Gastroesophageal sphincter (tissue), 3 donors: ENCODE data around the gene LAMA5.

Experiments used
- POLR2A ChIP-seq, 2 donors: fragments of 450-650 bp; IDR thresholded peaks; one replicate each; pipeline ENCODE4 v1.6.1; 2017; ENCODE audit warnings: antibody characterized with exemption in 2 of 2, mild to moderate bottlenecking in 2 of 2, moderate library complexity in 1 of 2
- TF ChIP-seq, protein P1 (sequence below), 4 experiments: fragments of 200-600 bp in 2 of 4; fragments of 450-650 bp in 2 of 4; sonication (generic) in 1 of 4; IDR thresholded peaks; one replicate each; pipeline ENCODE4 v1.5.1; 2017 to 2019; ENCODE audit warnings: antibody characterized with exemption in 4 of 4, mild to moderate bottlenecking in 2 of 4, moderate library complexity in 2 of 4

DNA sequence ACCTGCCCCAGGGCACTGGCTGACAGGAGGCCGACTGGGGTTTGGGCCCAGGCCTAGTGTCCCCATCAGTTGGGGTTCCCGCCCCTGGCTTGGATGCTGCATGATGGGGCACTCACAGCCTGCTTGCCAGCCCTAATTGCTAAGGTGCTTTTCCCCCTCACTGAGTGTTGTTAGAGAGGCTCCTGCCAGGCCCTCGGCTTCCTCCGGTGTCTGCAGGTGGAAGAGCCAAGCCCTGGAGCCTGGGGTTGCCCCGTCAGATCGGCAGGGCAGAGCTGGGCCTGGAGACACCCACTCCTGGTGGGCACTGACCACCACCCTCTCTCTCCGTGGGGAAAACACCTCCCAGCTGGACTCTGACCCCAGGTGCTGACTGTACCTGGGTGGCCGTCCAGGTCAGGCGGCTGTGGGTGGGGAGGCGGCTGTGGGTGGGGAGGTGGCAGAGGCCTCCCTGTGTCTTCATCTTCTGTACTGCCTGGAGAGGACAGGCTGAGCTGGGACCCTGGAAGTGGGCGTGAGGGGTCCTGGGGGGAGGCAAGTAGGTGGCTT is 46.0 kb upstream of the LAMA5 start:
- TF ChIP-seq, protein P1, sequence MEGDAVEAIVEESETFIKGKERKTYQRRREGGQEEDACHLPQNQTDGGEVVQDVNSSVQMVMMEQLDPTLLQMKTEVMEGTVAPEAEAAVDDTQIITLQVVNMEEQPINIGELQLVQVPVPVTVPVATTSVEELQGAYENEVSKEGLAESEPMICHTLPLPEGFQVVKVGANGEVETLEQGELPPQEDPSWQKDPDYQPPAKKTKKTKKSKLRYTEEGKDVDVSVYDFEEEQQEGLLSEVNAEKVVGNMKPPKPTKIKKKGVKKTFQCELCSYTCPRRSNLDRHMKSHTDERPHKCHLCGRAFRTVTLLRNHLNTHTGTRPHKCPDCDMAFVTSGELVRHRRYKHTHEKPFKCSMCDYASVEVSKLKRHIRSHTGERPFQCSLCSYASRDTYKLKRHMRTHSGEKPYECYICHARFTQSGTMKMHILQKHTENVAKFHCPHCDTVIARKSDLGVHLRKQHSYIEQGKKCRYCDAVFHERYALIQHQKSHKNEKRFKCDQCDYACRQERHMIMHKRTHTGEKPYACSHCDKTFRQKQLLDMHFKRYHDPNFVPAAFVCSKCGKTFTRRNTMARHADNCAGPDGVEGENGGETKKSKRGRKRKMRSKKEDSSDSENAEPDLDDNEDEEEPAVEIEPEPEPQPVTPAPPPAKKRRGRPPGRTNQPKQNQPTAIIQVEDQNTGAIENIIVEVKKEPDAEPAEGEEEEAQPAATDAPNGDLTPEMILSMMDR (IDR thresholded peaks at IDR 0.05) = no peak
- no peak for TF ChIP-seq POLR2A (IDR thresholded peaks at IDR 0.05)
